OCI-M2 (cell line): ENCODE results near the gene PKP2.

Source experiments
- DNase-seq: peaks from one replicate; lab custom pipeline; 2025; ENCODE audit not compliant: unreplicated experiment; lab: John Stamatoyannopoulos, UW

The PKP2 gene

DNA sequence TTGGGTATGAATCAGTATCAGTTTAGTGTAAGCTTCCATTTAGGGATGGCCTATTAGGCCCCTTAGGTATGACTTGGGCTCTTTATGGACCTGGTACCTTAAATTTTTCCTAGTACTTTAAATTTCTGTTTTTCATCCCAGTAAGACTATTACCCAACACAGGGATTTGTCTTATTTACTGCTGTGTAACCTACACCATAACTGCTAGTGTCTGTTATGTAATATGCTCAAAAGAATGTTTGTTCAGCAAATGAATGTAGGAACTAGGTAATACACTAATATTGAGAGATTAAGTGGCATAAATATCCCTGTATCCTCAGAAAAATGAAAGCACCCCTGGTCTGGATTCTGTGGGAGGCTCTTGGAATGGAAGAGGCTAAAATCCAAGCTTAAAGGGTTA, 77.2 kb downstream of the PKP2 start:
- no peak for DNase-seq

DNA sequence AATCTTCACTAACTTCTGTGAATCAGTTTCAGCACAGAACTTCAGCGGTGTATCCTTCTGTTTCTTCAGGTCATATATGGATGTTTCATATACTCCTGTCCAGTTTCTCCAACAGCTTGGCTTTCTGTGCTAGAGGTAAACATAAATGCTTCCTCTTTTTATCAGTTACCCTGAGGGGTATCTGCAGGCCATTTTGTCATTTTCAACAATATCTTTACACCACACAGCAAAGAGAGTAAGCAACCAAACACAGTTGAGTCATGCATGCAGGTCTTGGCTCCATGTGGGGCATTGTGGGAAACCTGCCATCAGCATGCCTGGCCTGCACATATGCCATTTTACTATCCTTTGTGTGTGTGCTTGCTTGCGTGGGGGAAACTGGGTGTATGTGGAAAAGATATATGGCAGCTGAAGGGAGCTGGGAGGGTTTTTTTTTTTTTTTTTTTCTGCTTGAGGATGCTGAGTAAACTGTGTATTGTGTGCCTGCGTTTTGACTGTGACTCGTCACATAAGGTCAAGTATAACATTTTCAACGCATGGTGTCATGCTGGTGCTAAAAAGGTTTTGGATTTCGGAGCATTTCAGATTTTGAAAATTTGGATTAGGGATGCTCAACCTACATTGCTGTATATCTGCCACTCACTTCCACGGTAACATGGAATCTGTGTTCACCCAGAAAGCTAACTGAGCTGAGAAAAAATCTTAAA, 84.7 kb downstream of the PKP2 start:
- no peak for DNase-seq

DNA sequence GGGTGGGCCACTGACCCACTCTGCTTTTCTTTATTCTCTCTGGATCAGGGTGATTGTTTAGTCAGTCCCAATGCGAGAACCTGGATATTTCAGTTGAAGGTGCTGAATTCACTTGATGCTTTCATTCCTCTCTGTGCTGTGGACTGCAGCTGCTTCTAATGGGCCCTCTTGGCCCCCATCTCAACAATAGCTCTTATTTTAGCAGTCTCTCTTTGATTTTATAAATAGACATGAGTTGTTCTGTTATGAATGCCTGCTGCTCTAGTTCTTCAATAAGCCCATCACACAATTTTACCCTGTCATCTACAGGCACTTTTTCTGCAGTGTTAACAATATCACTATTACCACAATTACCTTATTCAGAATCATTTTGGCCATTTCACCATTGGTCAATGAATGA, 86.7 kb downstream of the PKP2 start:
- DNase-seq, result no peak

DNA sequence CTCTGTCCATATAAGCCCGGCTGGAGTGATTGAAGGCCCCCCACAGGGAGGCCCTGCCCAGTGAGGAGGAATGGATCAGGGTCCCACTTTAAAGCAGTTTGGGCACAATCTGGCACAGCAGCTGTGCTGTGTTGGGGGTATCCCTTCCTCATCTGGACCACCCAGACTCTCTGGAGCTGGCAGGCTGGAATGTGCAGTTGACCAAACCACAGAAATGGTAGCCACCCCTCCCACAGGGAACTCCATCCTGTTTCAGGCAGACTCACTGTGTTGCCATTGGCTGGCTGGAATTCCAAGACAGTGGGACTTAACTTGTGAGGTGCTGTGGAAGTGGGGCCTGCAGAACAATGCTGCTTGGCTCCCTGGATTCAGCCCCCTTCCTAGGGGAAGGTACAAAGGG, 87.4 kb downstream of the PKP2 start:
- DNase-seq, result no peak

DNA sequence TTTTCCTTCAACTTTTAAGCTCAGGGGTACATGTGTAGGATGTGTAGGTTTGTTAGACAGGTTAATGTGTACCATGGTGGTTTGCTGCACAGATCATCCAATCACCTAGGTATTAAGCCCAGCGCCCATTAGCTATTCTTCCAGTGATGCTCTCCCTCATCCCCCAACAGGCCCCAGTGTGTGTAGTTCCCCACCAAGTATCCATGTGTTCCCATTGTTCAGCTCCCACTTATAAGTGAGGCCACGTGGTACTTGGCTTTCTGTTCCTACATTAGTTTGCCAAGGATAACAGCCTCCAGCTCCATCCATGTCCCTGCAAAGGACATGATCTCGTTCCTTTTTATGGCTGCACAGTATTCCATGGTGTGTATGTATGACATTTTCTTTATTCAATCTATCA, 92.3 kb downstream of the PKP2 start:
- DNase-seq, result no peak

DNA sequence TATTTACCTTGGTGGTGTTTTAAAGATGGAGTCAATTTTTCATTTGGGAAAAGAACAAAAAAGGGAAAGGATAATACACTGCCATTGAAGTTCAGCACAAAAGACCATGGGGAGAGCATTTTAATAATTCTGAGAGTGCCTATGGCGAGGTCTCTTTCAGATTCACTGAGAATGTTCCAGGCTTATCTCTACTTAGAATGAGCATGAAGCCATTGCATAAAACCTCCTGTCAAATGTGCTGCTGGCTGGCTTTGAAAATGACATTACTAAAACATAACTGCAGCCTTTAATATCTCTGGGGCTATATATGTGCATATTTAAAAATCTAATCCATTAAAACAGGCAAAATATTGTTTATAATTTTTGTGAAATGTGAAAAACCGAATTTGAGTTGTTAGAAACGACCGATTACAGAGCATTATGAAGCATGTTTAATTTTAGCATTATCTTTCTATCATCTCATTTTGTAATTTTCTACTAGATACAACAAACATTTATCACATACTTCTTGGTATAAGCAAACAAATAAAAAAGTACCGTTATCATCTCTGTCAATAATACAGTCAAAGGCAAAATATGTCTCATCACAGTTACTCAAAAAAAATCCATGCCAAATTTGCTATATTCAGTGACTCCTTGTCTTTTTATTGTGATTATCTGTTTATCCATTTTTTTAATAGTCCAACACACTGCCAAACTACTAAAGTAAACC, 95.2 kb downstream of the PKP2 start:
- no peak for DNase-seq

DNA sequence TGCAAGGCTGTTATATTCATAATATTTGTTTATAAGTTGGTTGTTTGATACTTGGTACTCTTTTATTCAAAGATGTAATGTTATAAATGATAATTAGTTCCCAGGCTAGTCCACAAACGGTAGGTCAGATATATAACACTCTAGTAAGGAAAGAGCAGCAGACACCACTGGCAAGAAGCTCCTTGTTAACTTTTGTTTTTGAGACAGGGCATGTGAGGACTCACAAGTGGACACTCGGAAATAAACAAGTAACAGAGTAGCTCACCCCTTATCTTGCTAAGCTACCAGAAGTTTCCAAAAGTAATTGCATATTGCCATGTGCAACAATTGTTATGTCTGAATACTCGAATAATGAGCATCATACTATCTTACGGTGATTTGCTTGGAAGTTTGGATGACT, 102.3 kb downstream of the PKP2 start:
- DNase-seq, result no peak

DNA sequence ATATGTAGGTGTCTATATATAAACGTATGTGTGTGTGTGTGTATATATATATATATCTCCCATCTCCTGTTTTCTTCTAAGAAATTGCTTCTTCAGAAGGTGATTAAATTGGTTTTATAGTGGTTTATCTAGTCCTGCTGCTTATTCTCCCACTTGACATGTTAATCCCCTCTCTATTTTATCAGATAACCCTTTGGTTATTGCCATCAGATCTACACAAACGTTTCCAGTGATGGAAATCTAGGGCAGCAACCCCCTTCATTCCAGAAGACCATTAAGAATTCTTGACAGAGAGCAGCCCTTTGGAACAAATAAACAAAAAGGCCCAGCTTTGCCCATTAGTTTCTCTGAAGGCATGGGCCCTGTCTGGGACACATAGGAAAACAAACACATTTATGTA, 106.7 kb downstream of the PKP2 start:
- no peak for DNase-seq

DNA sequence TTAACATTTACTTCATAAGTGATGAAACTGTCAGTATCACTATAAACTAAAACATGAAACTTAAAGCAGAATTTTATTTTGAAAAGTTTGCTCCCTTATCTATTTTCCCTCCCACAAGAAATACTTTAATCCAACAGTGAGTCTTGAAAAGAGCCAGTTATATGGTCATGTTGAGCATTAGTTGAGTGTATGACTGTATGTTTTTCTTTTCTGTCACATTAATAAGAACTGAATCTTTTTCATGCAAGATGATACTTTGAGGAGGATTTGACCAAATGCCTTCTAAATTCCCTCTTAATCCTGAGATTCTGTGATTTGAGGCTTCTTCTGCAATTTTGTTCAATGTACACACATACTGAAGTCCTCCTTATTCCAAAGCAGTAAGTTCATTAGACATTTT, 107.1 kb downstream of the PKP2 start:
- no peak for DNase-seq

DNA sequence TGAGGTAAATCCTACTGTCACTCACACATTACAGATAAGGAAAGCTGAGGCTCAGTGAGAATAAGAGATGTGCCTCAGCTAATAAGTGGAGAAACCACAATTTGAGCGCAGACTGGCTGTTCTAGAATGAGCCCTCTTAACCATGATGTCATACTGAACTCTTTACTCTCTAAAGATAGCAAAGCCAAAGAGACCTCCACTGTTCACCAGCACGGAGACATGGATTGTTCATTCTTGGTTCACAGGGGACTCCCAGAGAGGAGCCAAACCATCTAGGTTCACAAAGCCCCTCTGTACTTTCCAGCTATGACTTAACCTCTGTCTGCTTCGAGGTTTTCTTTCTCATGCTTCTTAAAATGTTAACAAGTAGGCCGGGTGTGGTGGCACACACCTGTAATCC, 108.2 kb downstream of the PKP2 start:
- DNase-seq, result no peak

DNA sequence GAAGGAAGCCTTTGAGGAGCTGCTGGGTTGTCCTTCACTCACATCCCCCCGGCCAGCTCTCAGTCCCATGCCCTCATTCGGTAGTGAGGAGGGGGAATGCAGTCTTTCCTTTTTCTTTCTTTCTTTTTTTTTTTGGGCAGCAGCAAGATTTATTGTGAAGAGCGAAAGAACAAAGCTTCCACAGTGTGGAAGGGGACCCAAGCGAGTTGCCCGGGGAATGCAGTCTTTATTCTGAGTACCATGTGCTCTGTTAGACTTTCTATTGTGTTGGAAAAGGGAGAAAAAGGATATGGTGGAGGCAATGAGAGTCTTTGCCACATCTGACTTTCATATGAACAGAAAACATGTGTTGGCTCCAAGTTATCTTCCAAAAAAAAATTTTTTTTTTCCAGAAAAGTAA, 111.0 kb downstream of the PKP2 start:
- no peak for DNase-seq

DNA sequence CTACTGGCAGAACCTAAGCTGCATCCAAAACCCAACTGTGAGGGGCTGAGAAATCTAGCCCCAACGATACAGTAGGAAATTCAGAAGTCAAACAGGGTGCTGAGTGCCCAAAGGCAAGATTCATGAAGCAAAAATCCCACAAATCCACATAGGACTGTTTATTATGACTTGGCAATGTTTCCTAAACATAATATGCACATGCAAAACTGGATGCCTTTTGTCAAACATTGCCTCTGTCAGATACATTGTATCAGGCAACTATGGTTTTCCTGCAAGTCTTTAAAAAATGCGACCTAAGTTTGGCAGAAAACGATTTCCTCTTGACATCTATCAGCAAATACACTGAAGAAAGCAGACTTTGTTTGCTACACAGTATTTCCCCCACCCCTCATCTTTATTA, 113.5 kb downstream of the PKP2 start:
- no peak for DNase-seq

DNA sequence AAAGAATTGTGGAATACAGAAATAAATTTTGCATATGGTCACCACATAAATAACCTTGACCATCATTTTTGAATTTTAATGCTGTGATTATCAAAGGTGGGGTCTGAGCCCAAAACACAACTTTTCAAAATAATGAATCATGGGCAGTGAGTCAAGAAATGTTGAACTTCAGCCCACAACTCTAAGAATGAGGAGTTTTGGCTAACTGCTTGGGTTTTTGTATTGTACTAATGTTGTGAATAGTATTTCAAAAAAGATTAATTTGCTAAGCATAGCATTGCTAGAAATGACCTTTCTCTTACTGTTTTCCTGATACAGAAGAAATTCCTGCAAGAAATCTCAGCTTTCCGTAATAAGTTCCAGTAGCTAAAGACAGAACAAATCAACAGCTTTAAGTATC, 116.5 kb downstream of the PKP2 start:
- no peak for DNase-seq

DNA sequence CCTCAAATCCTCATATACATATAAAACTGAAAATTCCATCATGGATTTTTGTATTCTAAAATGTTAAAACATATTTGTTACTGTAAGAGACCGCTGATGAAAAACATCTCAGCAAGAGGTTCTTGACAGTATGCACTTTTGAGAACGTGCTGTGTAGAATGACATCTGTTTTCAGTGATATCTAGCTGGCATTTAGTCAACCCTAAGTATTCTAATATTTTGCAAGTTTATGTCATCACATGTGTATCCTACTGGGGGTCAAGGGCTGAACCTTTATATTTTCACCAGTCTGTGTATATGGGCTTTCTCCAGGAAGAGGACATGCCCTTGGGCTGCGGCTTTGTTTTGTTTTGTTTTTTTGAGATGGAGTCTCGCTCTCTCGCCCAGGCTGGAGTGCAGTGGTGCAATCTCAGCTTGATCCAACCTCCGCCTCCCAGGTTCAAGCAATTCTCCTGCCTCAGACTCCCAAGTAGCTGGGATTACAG, 118.8 kb downstream of the PKP2 start:
- DNase-seq, result no peak

DNA sequence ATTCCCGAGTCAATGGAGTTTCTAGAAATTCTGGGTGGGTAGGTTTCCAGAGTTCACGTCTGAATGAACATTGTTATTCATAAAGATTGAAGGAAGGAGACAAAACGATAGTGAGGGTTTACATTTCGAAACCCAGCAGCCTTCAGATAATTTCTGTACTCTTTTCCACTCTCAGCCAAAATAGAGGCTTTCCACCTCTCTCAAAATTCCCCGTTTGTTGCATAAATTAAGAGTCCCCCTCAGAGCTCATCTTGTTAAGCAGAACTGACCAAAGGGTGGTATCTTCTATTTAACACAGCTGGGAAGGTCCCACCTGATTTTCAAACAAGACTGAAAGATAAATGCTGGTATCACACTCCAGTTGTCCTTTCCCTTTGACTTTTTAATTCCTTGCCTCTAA, 119.4 kb downstream of the PKP2 start:
- DNase-seq, result no peak

DNA sequence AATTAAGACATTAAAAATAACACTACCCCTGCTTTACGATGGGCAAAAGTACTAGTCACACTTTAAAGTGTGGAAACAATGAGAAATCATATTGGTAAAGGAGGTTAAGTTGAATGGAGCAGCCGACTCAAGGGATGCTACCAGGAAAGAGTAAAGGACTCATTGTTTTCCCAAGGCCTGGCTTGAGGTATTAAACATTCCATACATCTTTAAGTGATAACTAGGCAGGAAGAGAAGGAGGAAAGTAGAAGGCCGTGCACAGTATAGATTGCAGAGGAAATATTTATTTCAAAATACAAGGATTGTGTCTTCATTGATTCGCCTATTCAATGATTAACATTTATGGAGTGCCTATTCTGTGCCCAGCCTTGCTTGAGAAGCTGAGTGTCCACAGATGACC, 120.3 kb downstream of the PKP2 start:
- no peak for DNase-seq

DNA sequence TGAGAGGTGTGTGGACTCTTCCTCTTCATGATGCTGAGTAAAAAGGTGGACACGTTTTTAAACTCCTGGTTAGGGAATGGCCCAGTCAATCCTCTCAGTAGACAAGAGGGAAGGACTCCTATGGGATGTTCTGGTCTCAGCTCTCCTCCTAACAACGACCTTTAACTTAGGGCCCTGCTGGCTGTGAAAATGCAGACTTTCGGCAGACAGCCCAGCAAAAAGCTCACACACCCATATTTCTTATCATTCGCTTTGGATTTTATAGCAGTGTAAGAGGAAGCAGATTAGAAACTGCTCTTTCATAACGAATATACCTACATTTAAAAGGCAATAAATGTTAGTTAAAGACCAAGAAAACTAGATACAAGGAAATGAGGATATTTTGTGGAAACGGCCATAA, 122.9 kb downstream of the PKP2 start:
- no peak for DNase-seq

DNA sequence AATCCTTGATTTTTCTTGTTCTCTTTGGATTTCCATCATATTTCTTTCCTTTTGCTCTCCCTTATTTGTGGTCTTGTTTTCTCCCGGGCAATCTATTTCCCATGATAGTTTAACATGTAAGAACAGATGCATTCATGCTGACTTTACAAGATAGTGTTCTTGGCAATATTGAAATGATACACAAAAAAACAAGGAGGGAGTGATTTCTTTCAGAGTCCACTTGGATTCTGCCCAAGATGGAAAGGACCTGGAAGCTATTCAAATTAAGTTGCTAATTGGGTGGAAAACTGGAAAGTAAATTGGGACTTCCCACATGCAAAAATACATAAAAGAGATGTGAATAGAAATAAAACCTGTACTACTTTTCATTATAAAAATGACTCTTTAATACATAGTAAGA, 126.4 kb downstream of the PKP2 start:
- no peak for DNase-seq

DNA sequence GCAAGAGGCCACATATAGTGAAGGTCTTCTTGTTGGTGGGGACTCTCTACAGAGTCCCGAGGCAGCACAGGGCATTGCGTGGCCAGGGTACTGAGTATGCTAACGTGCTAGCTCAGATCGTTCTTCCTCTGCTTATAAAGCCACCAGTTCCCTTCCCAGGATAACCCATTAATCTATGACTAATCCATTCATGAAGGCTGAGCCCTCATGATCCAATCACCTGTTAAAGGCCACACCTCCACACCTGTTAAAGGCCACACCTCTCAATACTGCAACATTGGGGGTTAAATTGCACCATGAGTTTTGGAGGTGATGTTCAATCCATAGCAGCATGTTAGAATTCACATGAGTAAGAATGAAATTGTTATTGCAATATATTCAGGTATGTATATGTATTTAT, 128.1 kb downstream of the PKP2 start:
- no peak for DNase-seq

DNA sequence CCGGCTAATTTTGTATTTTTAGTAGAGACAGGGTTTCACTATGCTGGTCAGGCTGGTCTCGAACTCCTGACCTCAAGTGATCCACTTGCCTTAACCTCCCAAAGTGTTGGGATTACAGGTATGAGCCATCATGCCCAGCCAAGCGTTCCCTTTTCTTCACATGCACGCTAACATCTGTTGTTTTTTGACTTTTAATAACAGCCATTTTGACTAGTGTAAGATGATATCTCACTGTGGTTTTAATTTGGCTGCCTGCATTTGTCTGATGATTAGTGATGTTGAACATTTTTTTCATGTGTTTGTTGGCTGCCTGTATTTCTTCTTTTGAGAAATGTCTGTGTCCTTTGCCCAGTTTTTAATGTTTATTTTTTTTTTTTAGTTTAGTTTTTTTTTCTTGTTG, 130.7 kb downstream of the PKP2 start:
- DNase-seq, result no peak

DNA sequence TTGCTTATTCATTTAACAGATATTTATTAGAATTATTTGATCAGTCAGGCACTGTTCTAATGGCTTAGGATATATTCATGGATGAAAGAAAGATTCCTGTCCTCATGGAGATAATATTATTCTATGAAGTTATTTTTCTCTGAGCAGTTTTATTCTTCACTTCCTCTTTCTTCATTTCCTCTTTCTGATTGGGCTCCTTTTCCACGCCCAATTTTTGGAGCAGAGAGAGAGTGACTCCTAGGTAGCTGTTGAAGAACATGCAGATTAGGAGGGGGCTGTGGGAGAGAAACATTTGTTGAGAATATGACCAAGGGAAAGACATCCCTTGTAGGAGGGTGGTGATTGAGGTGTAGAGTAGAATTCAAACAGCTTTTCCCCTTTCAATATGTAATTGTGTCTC, 134.9 kb downstream of the PKP2 start:
- DNase-seq, result no peak

DNA sequence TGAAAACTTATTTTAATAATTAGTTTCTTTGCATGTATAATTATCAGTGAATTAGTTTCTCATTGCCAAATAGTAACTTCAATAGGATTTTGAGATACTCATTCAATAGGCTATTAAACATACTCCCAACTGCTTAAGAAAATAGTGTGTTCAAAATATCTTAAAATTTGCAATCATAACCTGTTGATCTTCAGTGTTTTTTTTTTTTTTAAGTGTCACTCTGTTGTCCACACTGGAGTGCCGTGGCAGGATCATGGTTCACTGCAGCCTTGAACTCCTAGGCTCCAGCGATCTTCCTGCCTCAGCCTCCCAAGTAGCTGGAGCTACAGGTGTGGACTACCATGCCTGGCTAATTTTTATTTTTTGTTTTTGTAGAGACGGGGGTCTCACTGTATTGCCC, 139.4 kb downstream of the PKP2 start:
- no peak for DNase-seq
